ENCODE measurements around the gene ZBTB17. TPM values are rescaled to one million over a fixed set of nuclear protein-coding genes. Genes with fewer than 3 reads are reported as not detected.

ZBTB17 gene
- total and polyA plus RNA-seq, 2 experiments from 2014 or later: 21.9 to 26.6 TPM

GRCh38 chr1:15916916-15917315 is 59.0 kb downstream of the ZBTB17 start:
- H3K4me3 Mint-ChIP-seq: no peak overlapping the region
- Histone ChIP-seq H3K27me3 (ENCODE audit: insufficient read depth) (no peaks in the 10 kb centered on the region), H3K36me3 (ENCODE audit: insufficient read depth) (peaks cover 8% of the 10 kb centered on the region), H3F3A (replicated peaks; ENCODE audit: low read depth) (no peaks in the 10 kb centered on the region), H3K27ac (ENCODE audit: low read depth) (peak overlapping the region; percentile 60; the same call in 1 of the 2 replicates), H3K9me2 (ENCODE audit: insufficient read depth) (no peaks in the 10 kb centered on the region), H3K4me3 (no peak overlapping the region), H2AFZ (no peak overlapping the region), H4K20me1 (replicated peaks; ENCODE audit: insufficient read depth) (no peaks in the 10 kb centered on the region; the same call in 1 of the 2 replicates), H3K4me2 (no peak overlapping the region), H3K79me2 (replicated peaks; ENCODE audit: insufficient read depth) (no peaks in the 10 kb centered on the region), H3K4me1 (ENCODE audit: insufficient read depth) (no peaks in the 10 kb centered on the region)
- H3K27ac Mint-ChIP-seq: peak overlapping the region; percentile 73; the same call in 1 of the 2 replicates
- H3K4me1 Mint-ChIP-seq: no peaks in the 10 kb centered on the region
- ATAC-seq (no peak), DNase-seq (ENCODE audit: low spot score) (no peak)
- H3K27me3 Mint-ChIP-seq (ENCODE audit: insufficient read depth, low read depth, poor library complexity): peaks cover 3% of the 10 kb centered on the region
- no peaks in the 10 kb centered on the region for H3K9me3 Mint-ChIP-seq
- TF ChIP-seq ETS1 (IDR thresholded peaks at IDR 0.05): no peak
- no peak for TF ChIP-seq ZNF331 (CRISPR knock-in tag; IDR thresholded peaks at IDR 0.05; ENCODE audit: low read depth)
- no peak for TF ChIP-seq POLR2AphosphoS5 (IDR thresholded peaks at IDR 0.05; ENCODE audit: low read depth)
- TF ChIP-seq, protein P1, sequence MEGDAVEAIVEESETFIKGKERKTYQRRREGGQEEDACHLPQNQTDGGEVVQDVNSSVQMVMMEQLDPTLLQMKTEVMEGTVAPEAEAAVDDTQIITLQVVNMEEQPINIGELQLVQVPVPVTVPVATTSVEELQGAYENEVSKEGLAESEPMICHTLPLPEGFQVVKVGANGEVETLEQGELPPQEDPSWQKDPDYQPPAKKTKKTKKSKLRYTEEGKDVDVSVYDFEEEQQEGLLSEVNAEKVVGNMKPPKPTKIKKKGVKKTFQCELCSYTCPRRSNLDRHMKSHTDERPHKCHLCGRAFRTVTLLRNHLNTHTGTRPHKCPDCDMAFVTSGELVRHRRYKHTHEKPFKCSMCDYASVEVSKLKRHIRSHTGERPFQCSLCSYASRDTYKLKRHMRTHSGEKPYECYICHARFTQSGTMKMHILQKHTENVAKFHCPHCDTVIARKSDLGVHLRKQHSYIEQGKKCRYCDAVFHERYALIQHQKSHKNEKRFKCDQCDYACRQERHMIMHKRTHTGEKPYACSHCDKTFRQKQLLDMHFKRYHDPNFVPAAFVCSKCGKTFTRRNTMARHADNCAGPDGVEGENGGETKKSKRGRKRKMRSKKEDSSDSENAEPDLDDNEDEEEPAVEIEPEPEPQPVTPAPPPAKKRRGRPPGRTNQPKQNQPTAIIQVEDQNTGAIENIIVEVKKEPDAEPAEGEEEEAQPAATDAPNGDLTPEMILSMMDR (conservative IDR thresholded peaks at IDR 0.05; ENCODE audit: low read depth in 2 of 2): no peak
- TF ChIP-seq REST (IDR thresholded peaks at IDR 0.05; ENCODE audit: unreplicated experiment): no peak
- no peak for TF ChIP-seq ZNF114 (CRISPR knock-in tag; IDR thresholded peaks at IDR 0.05)
- TF ChIP-seq CREB1 (CRISPR knock-in tag; IDR thresholded peaks at IDR 0.05; ENCODE audit: low read depth): no peak
- TF ChIP-seq EZH2 (IDR thresholded peaks at IDR 0.05; ENCODE audit: low read depth, unreplicated experiment): no peak
- H3K36me3 Mint-ChIP-seq (ENCODE audit: low read depth): peaks cover 54% of the 10 kb centered on the region; the same call in 2 of the 3 replicates

- Histone ChIP-seq H3K4me3 (no peak overlapping the region), H3K27me3 (ENCODE audit: insufficient read depth) (no peaks in the 10 kb centered on the region), H3F3A (replicated peaks; ENCODE audit: low read depth) (no peaks in the 10 kb centered on the region), H3K9me2 (ENCODE audit: insufficient read depth) (no peaks in the 10 kb centered on the region), H3K4me1 (ENCODE audit: insufficient read depth) (no peaks in the 10 kb centered on the region), H4K20me1 (replicated peaks; ENCODE audit: insufficient read depth) (no peaks in the 10 kb centered on the region; the same call in 1 of the 2 replicates), H3K79me2 (replicated peaks; ENCODE audit: insufficient read depth) (0 out of 2 replicates have a peak, but pooled peaks cover 2% of the 10 kb centered on the region), H3K4me2 (no peak overlapping the region), H3K36me3 (ENCODE audit: insufficient read depth) (peaks cover 8% of the 10 kb centered on the region), H3K27ac (ENCODE audit: low read depth) (0 out of 2 replicates have a peak overlapping the region, but pooled peaks have one; percentile 60), H2AFZ (no peak overlapping the region)
- ATAC-seq (no peak), DNase-seq (ENCODE audit: low spot score) (no peak)
- Mint-ChIP-seq H3K4me3 (no peak overlapping the region), H3K27me3 (ENCODE audit: insufficient read depth, low read depth, poor library complexity) (peaks cover 3% of the 10 kb centered on the region), H3K36me3 (ENCODE audit: low read depth) (peaks cover 53% of the 10 kb centered on the region), H3K4me1 (no peaks in the 10 kb centered on the region), H3K9me3 (no peaks in the 10 kb centered on the region), H3K27ac (peak overlapping the region; percentile 73)
- TF ChIP-seq, protein P1 (conservative IDR thresholded peaks at IDR 0.05; ENCODE audit: low read depth in 2 of 2): no peak
Measured at GRCh38 chr1:15916417-15916816, 59.5 kb downstream of the ZBTB17 start.

Measured in GM23338 (cell line).